ENCODE data around the gene DAD1.

Gene DAD1

GRCh38 chr14:22517117-22517720 lies 71.8 kb downstream of the DAD1 start:
- no peak for DNase-seq (ENCODE audit: low read depth in 3 of 3)

GRCh38 chr14:22515929-22516328 lies 73.1 kb downstream of the DAD1 start:
- no peak for DNase-seq (ENCODE audit: low read depth in 3 of 3)
